CD4-positive, alpha-beta T cell treated with Interleukin-21 for 1 hour (primary cell): ENCODE data around the gene VENTX.

Experiments used
- DNase-seq: peaks from one replicate; pipeline ENCODE4 v3.0.0-alpha.2; 2020

The VENTX gene

GRCh38 chr10:133275684-133276092 is 38.0 kb downstream of the VENTX start:
- DNase-seq, result peak; percentile 67

GRCh38 chr10:133276100-133276434 is 38.4 kb downstream of the VENTX start:
- DNase-seq, result no peak

- peak; percentile 74 for DNase-seq
These were observed 39.0 kb downstream of the VENTX start, which contains the start of gene ADAM8 for GRCh38 chr10:133276435-133277201. Gene ADAM8 (minus strand): TSS chr10:133276868. CDS start chr10:133276817, 51 bp downstream.

- no peak for DNase-seq
These were observed 39.8 kb downstream of the VENTX start for GRCh38 chr10:133277277-133277992.

- no peak for DNase-seq
These were observed 40.4 kb downstream of the VENTX start for GRCh38 chr10:133277993-133278576.

GRCh38 chr10:133278577-133279265 is 41.1 kb downstream of the VENTX start:
- DNase-seq, result peak; percentile 84

- no peak for DNase-seq
These were observed 41.9 kb downstream of the VENTX start for GRCh38 chr10:133279326-133280226.

GRCh38 chr10:133280391-133281059 is 42.9 kb downstream of the VENTX start:
- DNase-seq, result no peak

- no peak for DNase-seq
These were observed 43.4 kb downstream of the VENTX start for GRCh38 chr10:133281084-133281483.

GRCh38 chr10:133281628-133282372 is 44.1 kb downstream of the VENTX start:
- no peak for DNase-seq

GRCh38 chr10:133282846-133283390 is 45.3 kb downstream of the VENTX start:
- DNase-seq, result no peak

GRCh38 chr10:133283931-133284330 is 46.3 kb downstream of the VENTX start:
- DNase-seq, result no peak

GRCh38 chr10:133285217-133285616 is 47.6 kb downstream of the VENTX start:
- DNase-seq, result no peak

- DNase-seq, result no peak
These were observed 48.7 kb downstream of the VENTX start for GRCh38 chr10:133286366-133286765.

- no peak for DNase-seq
These were observed 50.3 kb downstream of the VENTX start for GRCh38 chr10:133287832-133288500.

- no peak for DNase-seq
These were observed 52.1 kb downstream of the VENTX start for GRCh38 chr10:133289761-133290160.
